Heart left ventricle (tissue), 16 donors: ENCODE data around the gene KCNJ6. TPM values are rescaled to one million over a fixed set of nuclear protein-coding genes. Genes with fewer than 3 reads are reported as not detected.

Experiments used
- ATAC-seq, 4 donors: fragments of 200-7000 bp; cut with Tn5 transposase; one replicate each; pipeline ENCODE4 v1.9.1; 2020 to 2022; ENCODE audit warnings: moderate library complexity in 4 of 4, mild to moderate bottlenecking in 3 of 4, moderate number of reproducible peaks in 1 of 4
- DNase-seq, 5 donors: peaks; one replicate each; pipeline ENCODE4 v3.0.0-alpha.2; 2020
- H3K27ac ChIP-seq, 12 donors: fragments of 200-600 bp; sonication (generic) in 4 of 12; one replicate each; pipeline versions ENCODE4 v1.5.0 to v1.8.0; 2016 to 2022; ENCODE audit warnings: mild to moderate bottlenecking in 2 of 12
- H3K27me3 ChIP-seq, 9 donors: fragments of 200-600 bp; sonication (generic) in 2 of 9; one replicate each; pipeline versions ENCODE4 v1.5.1 to v1.8.0; 2016 to 2022; ENCODE audit warnings: mild to moderate bottlenecking in 3 of 9
- H3K36me3 ChIP-seq, 9 donors: fragments of 200-600 bp; sonication (generic) in 2 of 9; one replicate each; pipeline versions ENCODE4 v1.5.0 to v1.8.0; 2018 to 2022; ENCODE audit warnings: mild to moderate bottlenecking in 2 of 9
- H3K4me1 ChIP-seq, 12 donors: fragments of 200-600 bp; sonication (generic) in 4 of 12; one replicate each; pipeline versions ENCODE4 v1.5.0 to v1.8.0; 2016 to 2022; ENCODE audit warnings: mild to moderate bottlenecking in 3 of 12
- H3K4me3 ChIP-seq, 12 donors: fragments of 200-600 bp; sonication (generic) in 4 of 12; one replicate each; pipeline versions ENCODE4 v1.5.0 to v1.8.0; 2017 to 2022; ENCODE audit warnings: mild to moderate bottlenecking in 9 of 12, moderate library complexity in 4 of 12
- H3K9me3 ChIP-seq, 12 donors: fragments of 200-600 bp; sonication (generic) in 4 of 12; one replicate each; pipeline versions ENCODE4 v1.5.0 to v1.8.0; 2016 to 2022; ENCODE audit warnings: mild to moderate bottlenecking in 1 of 12
- CTCF ChIP-seq, 12 donors: fragments of 200-600 bp; sonication (generic) in 4 of 12; IDR thresholded peaks; one replicate each; pipeline versions ENCODE4 v1.5.0 to v1.8.0; 2018 to 2022; ENCODE audit warnings: antibody characterized with exemption in 12 of 12, mild to moderate bottlenecking in 5 of 12
- POLR2A ChIP-seq, 2 donors: fragments of 450-650 bp; IDR thresholded peaks; one replicate each; pipeline ENCODE4 v1.6.1; 2017; ENCODE audit warnings: antibody characterized with exemption in 2 of 2, mild to moderate bottlenecking in 2 of 2, moderate library complexity in 2 of 2
- WGBS, 4 donors: extraction: QIAGEN DNeasy Blood & Tissue Kit in 2 of 4; methylation state at CpG; one replicate each; pipeline versions ENCODE4 v1.1.5 to v1.1.7; 2013 to 2018; 5-methylcytosine and 5-hydroxymethylcytosine counted together
- intact Hi-C, 10 donors: fragments of 100-400 bp; cut with DNase I; formaldehyde crosslinking; loops; one replicate each; pipeline versions ENCODE4 v1.11.1 to v1.14.2; 2022
- polyA plus RNA-seq, 2 donors: library from polyadenylated mRNA; stranded (reverse); fragments of 200-250 nt; gene quantifications; one replicate each; pipeline ENCODE4 v1.2.3, GENCODE V29; 2013
- total RNA-seq, 9 donors: library from RNA; depleted of rRNA in 2 of 9; stranded (reverse); fragments of >200 nt in 2 of 9; fragmentation: NEBNext Ultra II Directional in 3 of 9; extraction: Animal tissue kit (Norgen Biotek cat#: 25700) in 3 of 9; gene quantifications; one replicate each; pipeline versions ENCODE4 v1.1.0 to v1.2.4, GENCODE V29; 2016 to 2023
- donor health status: ischemic (EF 13 %, LVEDD 7.1; RV severe dilation, severe dysfunction).
- donor health status: healthy with polysubstance abuse.
- donor health status: DM: no; HTN: yes; CAD: no.
- donor health status: DM: no; HTN: no; CAD: no.
- donor health status: ischemic (EF 25% LVEDD 6.9; RV normal size, moderate dysfunction).
- donor health status: ischemic (EF 25% LVEDD 5.7; RV mildly dilated, moderate dysfunction).
- donor health status: healthy.
- donor health status: DM: yes; HTN: yes; CAD: no.
- donor health status: ischemic (EF 35%, LVEDD 5.7; RV mildly dilated, moderate dysfunction).
- donor health status: nonischemic (EF 11% LVEDD 7.7; RV severe dilation, severe dysfunction).
- donor health status: DM: yes; HTN: yes; CAD: no.
- donor health status: PGD.
- donor health status: ischemic (EF 29% LVEDD 5.4; RV normal size, mild dysfunction).
- donor health status: nonischemic (EF 23%, LVEDD 6.1; RV moderate dilation, normal function).

The KCNJ6 gene
- total and polyA plus RNA-seq, 11 donors, result not detected

GRCh38 chr21:37842163-37842919, 73.9 kb downstream of the KCNJ6 start:
- ATAC-seq, result no peak
- WGBS, 4 donors, result 71 to 72% (median 72%) methylated on average over 14 of the region's 14 CpGs
- Histone ChIP-seq H3K9me3 (peaks cover 0 to 9% (median 0%) of the 10 kb centered on the region in 12 donors), H3K36me3 (no peaks in the 10 kb centered on the region), H3K4me3 (no peak overlapping the region), H3K27me3 (peaks cover 0 to 5% (median 0%) of the 10 kb centered on the region in 9 donors), H3K27ac (no peak overlapping the region), H3K4me1 (no peaks in the 10 kb centered on the region)
- no peak for DNase-seq
- TF ChIP-seq CTCF (IDR thresholded peaks at IDR 0.05) (no peak), POLR2A (IDR thresholded peaks at IDR 0.05) (no peak)
- intact Hi-C loops, result no loop called here

GRCh38 chr21:37837381-37837780, 78.9 kb downstream of the KCNJ6 start:
- no peaks in the 10 kb centered on the region for H3K4me1 ChIP-seq
- no peaks in the 10 kb centered on the region for H3K36me3 ChIP-seq
- ATAC-seq (no peak), DNase-seq (no peak)
- H3K27ac ChIP-seq, result no peak overlapping the region
- TF ChIP-seq POLR2A (IDR thresholded peaks at IDR 0.05) (no peak), CTCF (IDR thresholded peaks at IDR 0.05) (no peak)
- H3K4me3 ChIP-seq, result no peak overlapping the region
- peaks cover 0 to 9% (median 0%) of the 10 kb centered on the region in 12 donors for H3K9me3 ChIP-seq
- WGBS, 4 donors, result 93 to 97% (median 96%) methylated on average over 3 of the region's 3 CpGs
- H3K27me3 ChIP-seq, result peaks cover 0 to 17% (median 0%) of the 10 kb centered on the region in 9 donors
- intact Hi-C loops, result no loop called here

- Histone ChIP-seq H3K4me1 (no peaks in the 10 kb centered on the region), H3K9me3 (no peaks in the 10 kb centered on the region), H3K36me3 (no peaks in the 10 kb centered on the region), H3K27ac (no peak overlapping the region), H3K4me3 (no peak overlapping the region), H3K27me3 (peaks cover 0 to 20% (median 0%) of the 10 kb centered on the region in 9 donors)
- no peak for DNase-seq
- intact Hi-C loops, result no loop called here
- 73 to 93% (median 75%) methylated on average over 3 of the region's 3 CpGs for WGBS, 4 donors
- TF ChIP-seq CTCF (IDR thresholded peaks at IDR 0.05) (no peak), POLR2A (IDR thresholded peaks at IDR 0.05) (no peak)
- no peak for ATAC-seq
Measured at GRCh38 chr21:37835481-37835880, 80.8 kb downstream of the KCNJ6 start.

- Histone ChIP-seq H3K27me3 (peaks cover 0 to 20% (median 0%) of the 10 kb centered on the region in 9 donors), H3K4me3 (no peak overlapping the region), H3K9me3 (no peaks in the 10 kb centered on the region), H3K4me1 (no peaks in the 10 kb centered on the region), H3K36me3 (no peaks in the 10 kb centered on the region), H3K27ac (no peak overlapping the region)
- no peak for TF ChIP-seq CTCF (IDR thresholded peaks at IDR 0.05)
- no peak for TF ChIP-seq POLR2A (IDR thresholded peaks at IDR 0.05)
- 59 to 80% (median 73%) methylated on average over 6 of the region's 6 CpGs for WGBS, 4 donors
- intact Hi-C loops, result no loop called here
- ATAC-seq (no peak), DNase-seq (no peak)
Measured at GRCh38 chr21:37833301-37833700, 83.0 kb downstream of the KCNJ6 start.
